Mesothelial cell of epicardium (in vitro differentiated cells): ENCODE measurements around the gene URB2. TPM values are rescaled to one million over a fixed set of nuclear protein-coding genes. Genes with fewer than 3 reads are reported as not detected.
"Not testable (repeated sequence)": the region's sequence is repeated elsewhere in the genome, so short reads cannot be mapped to it uniquely, and the experiment has no call there.

ENCODE experiments used
- DNase-seq, 2 experiments: peaks; one replicate each; pipeline ENCODE4 v3.0.0; 2021; ENCODE audit warnings: low spot score in 2 of 2; ENCODE audit not compliant: unreplicated experiment in 2 of 2
- H3K27ac Mint-ChIP-seq: 2 replicates; pipeline ENCODE4 v1.8.0; 2021; ENCODE audit warnings: mixed read lengths
- H3K27me3 Mint-ChIP-seq: 2 replicates; pipeline ENCODE4 v1.8.0; 2021; ENCODE audit warnings: low read depth, mixed read lengths
- H3K36me3 Mint-ChIP-seq: 2 replicates; pipeline ENCODE4 v1.8.0; 2021; ENCODE audit warnings: mixed read lengths
- H3K4me1 Mint-ChIP-seq: 2 replicates; pipeline ENCODE4 v1.8.0; 2021; ENCODE audit warnings: mixed read lengths
- H3K4me3 Mint-ChIP-seq: 2 replicates; pipeline ENCODE4 v1.8.0; 2021; ENCODE audit warnings: mild to moderate bottlenecking, moderate library complexity, mixed read lengths
- H3K9me3 Mint-ChIP-seq: 2 replicates; pipeline ENCODE4 v1.8.0; 2021; ENCODE audit warnings: mixed read lengths
- total RNA-seq: library from RNA; stranded (reverse); gene quantifications from 3 replicates; pipeline ENCODE4 v1.2.1, GENCODE V29; 2021
- TF ChIP-seq, protein P1 (sequence below): fragments of 200-600 bp; sonication (generic); IDR thresholded peaks from one replicate; pipeline ENCODE4 v1.5.0; 2021; ENCODE audit warnings: antibody characterized with exemption; ENCODE audit not compliant: unreplicated experiment

Gene URB2
- total RNA-seq, 1 donor from 2014 or later = 11.4 TPM

DNA sequence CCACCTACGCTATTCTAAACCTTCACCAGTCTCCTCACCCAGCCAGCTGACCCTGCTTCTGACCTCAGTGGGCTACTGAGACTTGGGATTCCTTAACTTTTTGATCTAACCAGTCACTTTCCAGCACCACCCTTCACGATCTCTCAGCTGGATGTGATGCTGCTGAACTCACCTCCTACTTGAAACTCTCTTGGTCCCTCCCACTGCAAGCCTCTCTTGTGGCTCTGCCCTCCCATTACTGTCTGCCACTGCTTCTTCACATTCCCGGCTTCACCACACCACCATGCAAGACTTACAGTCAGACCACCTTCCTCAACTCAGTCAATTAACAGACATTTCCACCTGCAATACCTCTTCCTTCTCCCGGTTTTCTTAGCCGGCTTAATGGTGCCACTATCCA is 6.4 kb upstream of the URB2 start:
- TF ChIP-seq, protein P1, sequence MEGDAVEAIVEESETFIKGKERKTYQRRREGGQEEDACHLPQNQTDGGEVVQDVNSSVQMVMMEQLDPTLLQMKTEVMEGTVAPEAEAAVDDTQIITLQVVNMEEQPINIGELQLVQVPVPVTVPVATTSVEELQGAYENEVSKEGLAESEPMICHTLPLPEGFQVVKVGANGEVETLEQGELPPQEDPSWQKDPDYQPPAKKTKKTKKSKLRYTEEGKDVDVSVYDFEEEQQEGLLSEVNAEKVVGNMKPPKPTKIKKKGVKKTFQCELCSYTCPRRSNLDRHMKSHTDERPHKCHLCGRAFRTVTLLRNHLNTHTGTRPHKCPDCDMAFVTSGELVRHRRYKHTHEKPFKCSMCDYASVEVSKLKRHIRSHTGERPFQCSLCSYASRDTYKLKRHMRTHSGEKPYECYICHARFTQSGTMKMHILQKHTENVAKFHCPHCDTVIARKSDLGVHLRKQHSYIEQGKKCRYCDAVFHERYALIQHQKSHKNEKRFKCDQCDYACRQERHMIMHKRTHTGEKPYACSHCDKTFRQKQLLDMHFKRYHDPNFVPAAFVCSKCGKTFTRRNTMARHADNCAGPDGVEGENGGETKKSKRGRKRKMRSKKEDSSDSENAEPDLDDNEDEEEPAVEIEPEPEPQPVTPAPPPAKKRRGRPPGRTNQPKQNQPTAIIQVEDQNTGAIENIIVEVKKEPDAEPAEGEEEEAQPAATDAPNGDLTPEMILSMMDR = no peak
- Mint-ChIP-seq H3K4me1 (peaks cover 7% of the 10 kb centered on the region), H3K9me3 (no peaks in the 10 kb centered on the region), H3K27me3 (no peaks in the 10 kb centered on the region), H3K36me3 (no peaks in the 10 kb centered on the region), H3K4me3 (no peak overlapping the region), H3K27ac (no peak overlapping the region)
- no peak for DNase-seq

DNA sequence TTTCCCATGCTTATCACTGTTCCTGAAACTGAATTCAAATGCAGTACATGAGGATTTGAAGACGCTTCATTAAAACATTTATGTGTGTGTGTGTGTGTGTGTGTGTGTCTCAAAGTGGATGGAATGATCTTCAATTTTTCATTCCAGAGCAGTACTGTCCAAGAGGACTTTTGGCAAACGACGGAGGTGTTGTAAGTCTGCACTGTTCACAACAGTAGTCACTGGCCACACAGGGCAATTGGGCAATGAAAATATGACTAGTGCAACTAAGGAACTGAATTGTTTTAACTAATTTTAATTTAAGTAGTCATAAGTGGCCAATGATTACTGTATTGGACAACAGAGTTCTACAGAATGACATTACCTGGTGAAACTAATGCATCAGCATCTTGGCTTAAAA is 5.2 kb upstream of the URB2 start:
- peaks cover 14% of the 10 kb centered on the region for H3K4me1 Mint-ChIP-seq
- no peaks in the 10 kb centered on the region for H3K9me3 Mint-ChIP-seq
- TF ChIP-seq, protein P1 = no peak
- H3K36me3 Mint-ChIP-seq = no peaks in the 10 kb centered on the region
- H3K27me3 Mint-ChIP-seq = no peaks in the 10 kb centered on the region
- no peak overlapping the region for H3K27ac Mint-ChIP-seq
- no peak overlapping the region for H3K4me3 Mint-ChIP-seq
- DNase-seq = no peak

DNA sequence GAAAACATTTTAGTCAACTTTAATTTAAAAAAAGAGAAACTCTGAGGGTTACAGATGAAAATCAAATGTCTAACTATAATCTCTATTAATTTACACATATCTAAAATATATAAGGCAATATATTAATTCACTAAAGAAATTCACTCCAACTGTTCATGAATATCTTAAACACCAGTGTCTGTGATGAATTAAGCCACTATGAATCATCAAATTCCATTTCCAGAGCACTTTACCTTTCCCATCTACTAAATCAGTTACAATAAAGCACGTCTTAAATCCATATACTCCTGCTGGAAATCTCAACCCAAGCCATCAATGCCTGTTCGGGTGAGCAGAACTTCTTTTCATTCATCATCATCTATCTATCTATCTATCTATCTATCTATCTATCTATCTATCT is 4.4 kb upstream of the URB2 start:
- Mint-ChIP-seq H3K4me1 (peaks cover 17% of the 10 kb centered on the region), H3K27me3 (no peaks in the 10 kb centered on the region)
- no peak for DNase-seq

DNA sequence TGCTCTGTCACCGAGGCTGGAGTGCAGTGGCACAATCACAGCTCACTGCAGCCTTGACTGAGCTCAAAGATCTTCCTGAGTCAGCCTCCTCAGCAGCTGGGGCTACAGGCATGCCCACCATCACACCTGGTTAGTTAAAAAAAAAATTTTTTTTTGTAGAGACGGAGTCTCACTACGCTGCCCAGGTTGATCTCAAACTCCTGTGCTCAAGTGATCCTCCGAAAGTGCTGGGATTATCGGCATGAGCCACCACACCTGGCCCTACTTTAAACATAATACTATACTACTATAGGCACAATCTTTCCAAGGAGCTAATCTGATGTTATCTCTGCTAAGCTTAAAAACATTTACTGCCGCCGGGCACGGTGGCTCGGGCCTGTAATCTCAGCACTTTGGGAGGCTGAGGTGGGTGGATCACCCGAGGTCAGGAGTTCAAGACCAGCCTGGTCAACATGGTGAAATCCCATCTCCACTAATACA is 3.4 kb upstream of the URB2 start:
- H3K27ac Mint-ChIP-seq, DNase-seq, H3K9me3 Mint-ChIP-seq, H3K27me3 Mint-ChIP-seq, H3K36me3 Mint-ChIP-seq, H3K4me3 Mint-ChIP-seq: not testable (repeated sequence)
- H3K4me1 Mint-ChIP-seq = peaks cover 26% of the 10 kb centered on the region

More for the DNA sequence above, 4.4 kb upstream of the URB2 start:
- TF ChIP-seq, protein P1 = no peak
- no peaks in the 10 kb centered on the region for H3K36me3 Mint-ChIP-seq
- H3K9me3 Mint-ChIP-seq = no peaks in the 10 kb centered on the region
- H3K27ac Mint-ChIP-seq = no peak overlapping the region
- H3K4me3 Mint-ChIP-seq = no peak overlapping the region

DNA sequence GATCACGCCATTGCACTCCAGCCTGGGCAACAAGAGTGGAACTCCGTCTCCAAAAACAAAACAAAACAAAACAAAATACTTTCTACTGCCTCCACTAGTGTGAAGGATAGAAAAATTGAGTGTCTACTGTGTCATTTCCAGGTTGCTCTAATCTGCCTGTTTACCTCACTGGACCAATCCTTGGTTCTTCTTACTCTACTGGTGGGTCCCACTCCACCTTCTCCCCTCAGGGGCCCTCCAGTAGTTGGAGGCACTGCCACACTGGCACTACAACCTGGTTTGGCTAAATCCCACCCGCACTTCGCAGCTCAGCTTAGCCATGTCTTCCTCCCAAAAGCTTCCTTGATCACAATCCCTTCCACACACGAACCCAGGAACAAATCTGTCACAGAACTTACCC is 2.8 kb upstream of the URB2 start:
- no peak overlapping the region for H3K27ac Mint-ChIP-seq
- H3K4me3 Mint-ChIP-seq = no peak overlapping the region
- no peaks in the 10 kb centered on the region for H3K27me3 Mint-ChIP-seq
- H3K4me1 Mint-ChIP-seq = peaks cover 26% of the 10 kb centered on the region
- no peak for DNase-seq
- H3K36me3 Mint-ChIP-seq = no peaks in the 10 kb centered on the region
- no peaks in the 10 kb centered on the region for H3K9me3 Mint-ChIP-seq
- TF ChIP-seq, protein P1 = no peak

DNA sequence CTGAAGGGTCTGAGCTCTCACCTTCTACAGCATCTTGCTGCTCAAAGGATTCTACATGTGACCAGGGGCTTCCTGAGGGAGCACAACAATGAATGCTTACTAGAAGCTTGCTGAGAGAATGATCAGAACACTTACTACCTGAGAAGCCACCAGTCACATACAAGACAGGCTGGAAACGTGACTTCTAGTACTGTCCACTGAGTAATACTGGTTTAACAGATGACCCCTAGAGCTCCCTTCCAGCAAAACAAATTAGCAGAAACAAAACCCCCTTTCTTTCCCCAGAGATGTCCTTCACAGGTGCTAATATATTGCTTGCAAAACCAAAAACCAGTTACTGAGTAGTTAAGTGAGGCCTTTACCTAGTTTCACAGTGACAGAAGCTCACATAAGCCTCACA is 2.2 kb upstream of the URB2 start:
- H3K4me3 Mint-ChIP-seq = peak overlapping the region; percentile 9
- TF ChIP-seq, protein P1 = no peak
- H3K9me3 Mint-ChIP-seq = no peaks in the 10 kb centered on the region
- H3K27me3 Mint-ChIP-seq = no peaks in the 10 kb centered on the region
- no peak for DNase-seq
- H3K27ac Mint-ChIP-seq = no peak overlapping the region
- no peaks in the 10 kb centered on the region for H3K36me3 Mint-ChIP-seq
- H3K4me1 Mint-ChIP-seq = peaks cover 26% of the 10 kb centered on the region
